Measurements from ENCODE around the gene NCR2. TPM values are rescaled to one million over a fixed set of nuclear protein-coding genes. Genes with fewer than 3 reads are reported as not detected.

NCR2 gene
- total RNA-seq, 1 experiment from 2014 or later, result not detected

- peaks cover 4% of the 10 kb centered on the region; the same call in 1 of the 2 replicates for H3K27me3 ChIP-seq (ENCODE audit: insufficient read depth, low read length)
Observed at GRCh38 chr6:41367061-41367460, 31.7 kb downstream of the NCR2 start.

More at GRCh38 chr6:41367061-41367460, 31.7 kb downstream of the NCR2 start:
- peaks cover 2 to 3% of the 10 kb centered on the region in 2 experiments; a peak in 1 of 4 replicates for H3K4me1 ChIP-seq (ENCODE audit: control insufficient read depth in 1 of 2, insufficient read depth in 2 of 2, low read length in 2 of 2)
- ChIA-PET RAD21 (ENCODE audit: low non-redundant PET in 1 of 2, low total read pairs in 2 of 2, uncharacterized antibody in 2 of 2, unreplicated experiment in 2 of 2) (interaction anchor here (1.0 to 1.6 kb wide), 5 partner anchors 235 to 316 kb away, joined by 5 to 8 read pairs (median 5); no protein-coding TSS in a partner anchor), CTCF (interaction anchor here (0.6 to 2.9 kb wide), 13 partner anchors 60 to 420 kb away, joined by 3 to 31 read pairs (median 8); partner anchors contain the start of gene TOMM6), POLR2A (no interaction called here)
- no peak overlapping the region for H3K27ac ChIP-seq (ENCODE audit: low read depth, low read length)
- ATAC-seq (no peak), DNase-seq (ENCODE audit: low read depth, low spot score) (no peak)
- H3K4me3 ChIP-seq (replicated peaks in 1 of 2; ENCODE audit: low read depth in 1 of 2, low read length in 2 of 2), result no peak overlapping the region
- H3K9ac ChIP-seq (ENCODE audit: low read length), result no peak overlapping the region
- H3K36me3 ChIP-seq (ENCODE audit: control insufficient read depth in 1 of 2, insufficient read depth in 2 of 2, low read length in 2 of 2), result no peaks in the 10 kb centered on the region
- H4K20me1 ChIP-seq (ENCODE audit: insufficient read depth), result no peaks in the 10 kb centered on the region
- H3K9me3 ChIP-seq (ENCODE audit: control insufficient read depth in 1 of 2, insufficient read depth in 1 of 2, low read depth in 1 of 2, low read length in 2 of 2), result no peaks in the 10 kb centered on the region
- BruUV-seq (replicated peaks), result no TSS peak
- no peaks in the 10 kb centered on the region for H3K9me2 ChIP-seq (ENCODE audit: insufficient read depth)
- TF ChIP-seq EZH2 (IDR thresholded peaks at IDR 0.05) (no peak), ELF1 (IDR thresholded peaks at IDR 0.05; ENCODE audit: borderline replicate concordance, low read depth) (no peak), RAD21 (IDR thresholded peaks at IDR 0.05; ENCODE audit: low read depth) (no peak), ZNF274 (IDR thresholded peaks at IDR 0.05; ENCODE audit: low read depth, low read length) (no peak), JUND (IDR thresholded peaks at IDR 0.05) (no peak), CBX3 (IDR thresholded peaks at IDR 0.05; ENCODE audit: low read depth) (no peak), CTCF (IDR thresholded peaks at IDR 0.05 in 2 of 3, conservative IDR thresholded peaks at IDR 0.05 in 1 of 3; ENCODE audit: borderline replicate concordance in 1 of 3, insufficient read depth in 1 of 3, low read depth in 2 of 3, low read length in 2 of 3) (no peak), EGR1 (IDR thresholded peaks at IDR 0.05; ENCODE audit: low read depth) (no peak), MAX (IDR thresholded peaks at IDR 0.05) (no peak), SP1 (IDR thresholded peaks at IDR 0.05; ENCODE audit: low read depth) (no peak)
- intact Hi-C loops (cut with micrococcal nuclease), result loop anchor here (1.0 to 5.0 kb wide), 3 partner anchors 60 to 678 kb away; no protein-coding TSS in a partner anchor
- no peak overlapping the region for H3K4me2 ChIP-seq (ENCODE audit: low read length)
- H2AFZ ChIP-seq (ENCODE audit: low read depth, low read length, poor library complexity, severe bottlenecking), result no peak overlapping the region
- H3K79me2 ChIP-seq (ENCODE audit: insufficient read depth, low read length), result no peaks in the 10 kb centered on the region
